Activated T-helper 1 cell treated with anti-CD3 and anti-CD28 coated beads, Interleukin-12 subunit alpha, Interleukin-12 subunit beta, Interleukin-2, Interleukin-4 antibody, amounts not matched to agents 30 ng/mL and 10 ng/mL and 1 ng/mL, durations not matched to agents 14 hours and 24 hours and 36 hours (primary cell): ENCODE results near the gene DNAH11. TPM values are rescaled to one million over a fixed set of nuclear protein-coding genes. Genes with fewer than 3 reads are reported as not detected.
A peak's percentile ranks its signal among the peaks of the same experiment; 100 is the strongest.
"Not testable (repeated sequence)": the region's sequence is repeated elsewhere in the genome, so short reads cannot be mapped to it uniquely, and the experiment has no call there.

Experiments used
- DNase-seq: peaks from one replicate; pipeline ENCODE4 v3.0.0; 2021; ENCODE audit warnings: low spot score
- H3K27ac Mint-ChIP-seq: one replicate; pipeline ENCODE4 v1.8.0; 2021; ENCODE audit warnings: mild to moderate bottlenecking, mixed read lengths
- H3K27me3 Mint-ChIP-seq: one replicate; pipeline ENCODE4 v1.8.0; 2022; ENCODE audit warnings: mild to moderate bottlenecking, moderate library complexity, mixed read lengths; ENCODE audit not compliant: insufficient read depth
- H3K36me3 Mint-ChIP-seq: one replicate; pipeline ENCODE4 v1.8.0; 2021; ENCODE audit warnings: low read depth, mixed read lengths
- H3K4me1 Mint-ChIP-seq: one replicate; pipeline ENCODE4 v1.8.0; 2021; ENCODE audit warnings: low read depth, mixed read lengths
- H3K4me3 Mint-ChIP-seq: one replicate; pipeline ENCODE4 v1.8.0; 2021; ENCODE audit warnings: mild to moderate bottlenecking, moderate library complexity, mixed read lengths
- H3K9me3 Mint-ChIP-seq: one replicate; pipeline ENCODE4 v1.8.0; 2021; ENCODE audit warnings: mixed read lengths
- intact Hi-C: fragments of 100-400 bp; cut with micrococcal nuclease; formaldehyde crosslinking; loops from one replicate; pipeline ENCODE4 v1.15.1; 2024
- total RNA-seq: library from RNA; stranded (reverse); gene quantifications from 2 replicates; pipeline ENCODE4 v1.2.3, GENCODE V29; 2022

DNAH11 gene
- total RNA-seq, 1 donor from 2014 or later: 1.3 TPM

GRCh38 chr7:21923658-21924057 lies 380.8 kb downstream of the DNAH11 start:
- intact Hi-C loops: no loop called here
- H3K4me3 Mint-ChIP-seq: no peak overlapping the region
- H3K4me1 Mint-ChIP-seq: peaks cover 6% of the 10 kb centered on the region
- no peak overlapping the region for H3K27ac Mint-ChIP-seq
- H3K9me3 Mint-ChIP-seq: no peaks in the 10 kb centered on the region
- no peaks in the 10 kb centered on the region for H3K27me3 Mint-ChIP-seq
- no peak for DNase-seq
- peaks cover 6% of the 10 kb centered on the region for H3K36me3 Mint-ChIP-seq

- Mint-ChIP-seq H3K36me3 (peaks cover 24% of the 10 kb centered on the region), H3K27me3 (no peaks in the 10 kb centered on the region), H3K27ac (no peak overlapping the region), H3K9me3 (peaks cover 10% of the 10 kb centered on the region), H3K4me1 (peaks cover 9% of the 10 kb centered on the region), H3K4me3 (no peak overlapping the region)
- intact Hi-C loops: no loop called here
- no peak for DNase-seq
Measured at GRCh38 chr7:21926448-21926847, 383.6 kb downstream of the DNAH11 start.

GRCh38 chr7:21927693-21928092 lies 384.9 kb downstream of the DNAH11 start:
- H3K4me3 Mint-ChIP-seq: no peak overlapping the region
- intact Hi-C loops: no loop called here
- H3K27ac Mint-ChIP-seq: no peak overlapping the region
- H3K4me1 Mint-ChIP-seq: peaks cover 9% of the 10 kb centered on the region
- DNase-seq: no peak
- H3K9me3 Mint-ChIP-seq: peaks cover 17% of the 10 kb centered on the region
- H3K27me3 Mint-ChIP-seq: no peaks in the 10 kb centered on the region
- H3K36me3 Mint-ChIP-seq: peaks cover 29% of the 10 kb centered on the region

GRCh38 chr7:21933293-21933692 lies 390.5 kb downstream of the DNAH11 start:
- H3K4me3 Mint-ChIP-seq, intact Hi-C loops, H3K27me3 Mint-ChIP-seq, H3K27ac Mint-ChIP-seq, DNase-seq: not testable (repeated sequence)
- Mint-ChIP-seq H3K9me3 (peaks cover 45% of the 10 kb centered on the region), H3K4me1 (peaks cover 22% of the 10 kb centered on the region), H3K36me3 (peaks cover 53% of the 10 kb centered on the region)

- Mint-ChIP-seq H3K27me3 (no peaks in the 10 kb centered on the region), H3K27ac (no peak overlapping the region), H3K4me3 (no peak overlapping the region), H3K36me3 (peaks cover 45% of the 10 kb centered on the region), H3K4me1 (peaks cover 29% of the 10 kb centered on the region), H3K9me3 (peaks cover 39% of the 10 kb centered on the region)
- intact Hi-C loops: loop anchor here (5.0 kb wide), 2 partner anchors 393 to 887 kb away; partner anchors contain the start of genes DNAH11 and TOMM7
- DNase-seq: no peak
Measured at GRCh38 chr7:21934808-21935207, 392.0 kb downstream of the DNAH11 start.

GRCh38 chr7:21938463-21938862 lies 395.6 kb downstream of the DNAH11 start:
- peaks cover 65% of the 10 kb centered on the region for H3K4me1 Mint-ChIP-seq
- intact Hi-C loops: loop anchor here (2.0 to 5.0 kb wide), 5 partner anchors 396 to 1658 kb away; partner anchors contain the start of genes DNAH11 and TOMM7
- DNase-seq: no peak
- no peaks in the 10 kb centered on the region for H3K27me3 Mint-ChIP-seq
- peaks cover 22% of the 10 kb centered on the region for H3K9me3 Mint-ChIP-seq
- H3K4me3 Mint-ChIP-seq: peak overlapping the region; percentile 32
- H3K27ac Mint-ChIP-seq: peak overlapping the region; percentile 92
- H3K36me3 Mint-ChIP-seq: peaks cover 37% of the 10 kb centered on the region

- H3K4me3 Mint-ChIP-seq: peak overlapping the region; percentile 32
- intact Hi-C loops: loop anchor here (1.0 to 5.0 kb wide), 11 partner anchors 41 to 1658 kb away; partner anchors contain the start of genes DNAH11 and TOMM7
- peak; percentile 34 for DNase-seq
- peaks cover 19% of the 10 kb centered on the region for H3K9me3 Mint-ChIP-seq
- H3K27me3 Mint-ChIP-seq: no peaks in the 10 kb centered on the region
- H3K36me3 Mint-ChIP-seq: peaks cover 33% of the 10 kb centered on the region
- peaks cover 67% of the 10 kb centered on the region for H3K4me1 Mint-ChIP-seq
- H3K27ac Mint-ChIP-seq: peak overlapping the region; percentile 92
Measured at GRCh38 chr7:21939136-21939857, 396.5 kb downstream of the DNAH11 start.

GRCh38 chr7:21939858-21940372 lies 397.1 kb downstream of the DNAH11 start:
- Mint-ChIP-seq H3K36me3 (peaks cover 32% of the 10 kb centered on the region), H3K27ac (peak overlapping the region; percentile 92), H3K9me3 (peaks cover 14% of the 10 kb centered on the region), H3K4me3 (peak overlapping the region; percentile 32), H3K27me3 (no peaks in the 10 kb centered on the region), H3K4me1 (peaks cover 68% of the 10 kb centered on the region)
- DNase-seq: no peak
- intact Hi-C loops: loop anchor here (1.0 to 10.0 kb wide), 15 partner anchors 42 to 1659 kb away; partner anchors contain the start of genes DNAH11, HYCC1 and TOMM7

- Mint-ChIP-seq H3K9me3 (peaks cover 4% of the 10 kb centered on the region), H3K4me3 (peak overlapping the region; percentile 54)
Measured at GRCh38 chr7:21941611-21942141, 398.8 kb downstream of the DNAH11 start.

GRCh38 chr7:21942955-21943354 lies 400.1 kb downstream of the DNAH11 start:
- Mint-ChIP-seq H3K4me1 (peaks cover 84% of the 10 kb centered on the region), H3K36me3 (peaks cover 17% of the 10 kb centered on the region), H3K27me3 (peaks cover 9% of the 10 kb centered on the region), H3K27ac (peak overlapping the region; percentile 41), H3K9me3 (no peaks in the 10 kb centered on the region), H3K4me3 (peak overlapping the region; percentile 59)
- no peak for DNase-seq
- intact Hi-C loops: loop anchor here (5.0 to 10.0 kb wide), 4 partner anchors 178 to 1072 kb away; partner anchors contain the start of gene HYCC1

More at GRCh38 chr7:21941611-21942141, 398.8 kb downstream of the DNAH11 start:
- intact Hi-C loops: loop anchor here (5.0 to 10.0 kb wide), 4 partner anchors 177 to 1073 kb away; partner anchors contain the start of gene HYCC1
- Mint-ChIP-seq H3K36me3 (peaks cover 24% of the 10 kb centered on the region), H3K27me3 (peaks cover 2% of the 10 kb centered on the region), H3K4me1 (peaks cover 72% of the 10 kb centered on the region), H3K27ac (peak overlapping the region; percentile 74)
- no peak for DNase-seq

- peaks cover 9% of the 10 kb centered on the region for H3K27me3 Mint-ChIP-seq
- H3K4me3 Mint-ChIP-seq: peak overlapping the region; percentile 59
- no peaks in the 10 kb centered on the region for H3K9me3 Mint-ChIP-seq
- H3K36me3 Mint-ChIP-seq: peaks cover 15% of the 10 kb centered on the region
- H3K4me1 Mint-ChIP-seq: peaks cover 84% of the 10 kb centered on the region
- H3K27ac Mint-ChIP-seq: no peak overlapping the region
- intact Hi-C loops: loop anchor here (5.0 to 10.0 kb wide), 4 partner anchors 179 to 1071 kb away; partner anchors contain the start of gene HYCC1
- no peak for DNase-seq
Measured at GRCh38 chr7:21943436-21943835, 400.6 kb downstream of the DNAH11 start.

- Mint-ChIP-seq H3K27me3 (peaks cover 16% of the 10 kb centered on the region), H3K4me3 (peak overlapping the region; percentile 94), H3K27ac (peak overlapping the region; percentile 95), H3K4me1 (peaks cover 77% of the 10 kb centered on the region), H3K36me3 (peaks cover 15% of the 10 kb centered on the region), H3K9me3 (no peaks in the 10 kb centered on the region)
- intact Hi-C loops: loop anchor here (2.0 to 10.0 kb wide), 7 partner anchors 56 to 1236 kb away; partner anchors contain the start of gene HYCC1
- DNase-seq: peak; percentile 27
Measured at GRCh38 chr7:21944616-21945453, 402.0 kb downstream of the DNAH11 start.
